IPS-15b (cell line): ENCODE measurements around the gene TMEM203.

Experiments
- H3K27me3 ChIP-seq: one replicate; pipeline ENCODE4 v1.6.1; 2013; ENCODE audit warnings: low read length; ENCODE audit not compliant: control insufficient read depth, insufficient read depth
- H3K36me3 ChIP-seq: one replicate; pipeline ENCODE4 v1.6.1; 2013; ENCODE audit warnings: low read length; ENCODE audit not compliant: control insufficient read depth, insufficient read depth
- H3K4me1 ChIP-seq: one replicate; pipeline ENCODE4 v1.6.1; 2013; ENCODE audit warnings: mild to moderate bottlenecking, low read length; ENCODE audit not compliant: control insufficient read depth, insufficient read depth
- H3K4me3 ChIP-seq: one replicate; pipeline ENCODE4 v1.5.1; 2013; ENCODE audit warnings: low read depth, low read length
- H3K9ac ChIP-seq: one replicate; pipeline ENCODE4 v1.6.1; 2013; ENCODE audit warnings: low read depth, mild to moderate bottlenecking, low read length
- H3K9me3 ChIP-seq: one replicate; pipeline ENCODE4 v1.6.1; 2013; ENCODE audit warnings: mild to moderate bottlenecking, low read length; ENCODE audit not compliant: control insufficient read depth, insufficient read depth

Gene TMEM203

GRCh38 chr9:137216188-137216965, 10.9 kb upstream of the TMEM203 start:
- no peak overlapping the region for H3K4me3 ChIP-seq

GRCh38 chr9:137215196-137215986, 9.9 kb upstream of the TMEM203 start:
- Histone ChIP-seq H3K27me3 (no peaks in the 10 kb centered on the region), H3K36me3 (peaks cover 35% of the 10 kb centered on the region), H3K9me3 (no peaks in the 10 kb centered on the region), H3K9ac (no peak overlapping the region), H3K4me3 (no peak overlapping the region), H3K4me1 (no peaks in the 10 kb centered on the region)

More at GRCh38 chr9:137216188-137216965, 10.9 kb upstream of the TMEM203 start:
- no peaks in the 10 kb centered on the region for H3K27me3 ChIP-seq
- no peak overlapping the region for H3K9ac ChIP-seq
- H3K9me3 ChIP-seq, result no peaks in the 10 kb centered on the region
- peaks cover 35% of the 10 kb centered on the region for H3K36me3 ChIP-seq
- H3K4me1 ChIP-seq, result no peaks in the 10 kb centered on the region

DNA sequence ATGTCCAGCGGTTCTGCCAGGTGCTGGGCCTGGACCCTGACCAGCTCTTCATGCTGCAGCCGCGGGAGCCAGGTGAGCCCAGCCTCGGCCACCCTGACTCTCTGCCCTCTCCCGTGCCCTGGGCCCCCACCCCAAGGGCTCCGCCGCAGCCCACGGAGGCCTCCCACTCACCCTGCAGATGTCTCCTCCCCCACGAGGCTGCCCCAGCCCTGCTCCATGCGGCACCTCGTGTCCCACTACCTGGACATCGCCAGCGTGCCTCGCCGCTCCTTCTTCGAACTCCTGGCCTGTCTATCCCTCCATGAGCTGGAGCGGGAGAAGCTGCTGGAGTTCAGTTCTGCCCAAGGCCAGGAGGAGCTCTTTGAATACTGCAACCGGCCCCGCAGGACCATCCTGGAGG, 9.2 kb upstream of the TMEM203 start:
- Histone ChIP-seq H3K4me1 (no peaks in the 10 kb centered on the region), H3K4me3 (no peak overlapping the region), H3K36me3 (peaks cover 35% of the 10 kb centered on the region), H3K27me3 (no peaks in the 10 kb centered on the region), H3K9me3 (no peaks in the 10 kb centered on the region), H3K9ac (no peak overlapping the region)

DNA sequence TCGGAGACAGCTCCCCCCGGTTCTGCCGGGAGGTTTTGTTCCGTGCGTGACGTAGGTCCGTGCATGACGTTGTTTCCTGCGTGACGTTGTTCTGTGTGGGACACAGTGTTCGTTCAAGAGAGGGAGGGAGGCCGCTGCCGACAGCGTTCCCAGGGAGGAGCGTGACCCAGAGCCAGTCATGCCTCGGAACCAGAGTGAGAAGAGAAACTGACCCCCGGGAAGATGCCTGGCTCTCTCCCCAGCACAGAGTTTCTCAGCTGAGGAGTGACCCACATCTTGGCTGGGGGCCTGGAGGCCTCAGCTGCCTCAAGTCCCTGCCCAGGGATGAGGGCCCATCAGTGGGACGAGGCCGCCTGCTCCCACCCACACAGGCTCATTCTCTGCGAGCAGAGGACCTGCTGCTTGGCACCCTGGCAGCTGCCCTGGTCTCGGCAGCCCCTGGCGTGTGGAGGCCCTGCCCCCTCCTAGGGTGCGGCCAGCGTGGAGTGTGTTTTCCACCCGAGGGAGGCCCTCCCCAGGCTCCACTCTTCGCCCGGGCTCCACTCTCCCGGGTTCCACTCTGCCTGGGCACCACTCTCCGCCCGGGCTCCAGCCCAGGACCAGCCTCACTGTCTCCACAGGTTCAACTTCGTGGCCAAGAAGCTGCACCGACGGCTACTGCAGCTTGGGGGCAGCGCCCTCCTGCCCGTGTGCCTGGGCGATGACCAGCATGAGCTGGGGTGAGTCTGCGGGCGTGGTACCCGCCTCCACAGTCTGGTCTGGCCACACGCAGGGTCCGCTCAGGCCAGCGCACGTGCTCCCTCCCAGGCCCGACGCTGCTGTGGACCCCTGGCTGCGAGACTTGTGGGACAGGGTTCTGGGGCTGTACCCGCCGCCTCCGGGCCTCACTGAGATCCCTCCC, 8.0 kb upstream of the TMEM203 start:
- Histone ChIP-seq H3K4me3 (no peak overlapping the region), H3K36me3 (peaks cover 41% of the 10 kb centered on the region), H3K27me3 (no peaks in the 10 kb centered on the region), H3K4me1 (no peaks in the 10 kb centered on the region), H3K9ac (no peak overlapping the region), H3K9me3 (no peaks in the 10 kb centered on the region)

GRCh38 chr9:137212520-137212919, 7.1 kb upstream of the TMEM203 start:
- H3K9ac ChIP-seq, result no peak overlapping the region
- H3K9me3 ChIP-seq, result no peaks in the 10 kb centered on the region
- no peaks in the 10 kb centered on the region for H3K27me3 ChIP-seq
- H3K36me3 ChIP-seq, result peaks cover 41% of the 10 kb centered on the region
- no peak overlapping the region for H3K4me3 ChIP-seq
- H3K4me1 ChIP-seq, result no peaks in the 10 kb centered on the region

DNA sequence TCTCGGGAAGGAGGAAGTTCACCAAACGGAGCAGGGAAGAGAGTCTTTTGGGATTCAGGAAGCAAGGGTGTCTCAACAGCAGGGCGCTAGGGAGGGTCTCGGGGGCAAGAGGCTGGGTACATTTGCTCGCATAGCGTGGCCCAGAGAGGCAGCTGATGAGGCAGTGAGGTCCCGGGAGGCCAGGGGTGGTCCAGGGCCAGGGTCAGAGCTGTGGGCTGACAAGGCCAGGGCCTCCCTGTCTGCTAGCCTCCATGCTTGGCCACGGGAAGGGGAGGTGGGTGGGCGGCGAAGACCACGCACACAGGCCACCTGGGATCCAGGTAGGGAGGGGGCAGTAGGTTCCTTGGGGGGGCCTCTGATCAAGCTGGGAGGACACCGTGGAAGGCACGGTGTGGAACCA, 6.1 kb upstream of the TMEM203 start:
- Histone ChIP-seq H3K9ac (no peak overlapping the region), H3K9me3 (no peaks in the 10 kb centered on the region), H3K36me3 (peaks cover 42% of the 10 kb centered on the region), H3K4me1 (no peaks in the 10 kb centered on the region), H3K27me3 (no peaks in the 10 kb centered on the region), H3K4me3 (no peak overlapping the region)

- Histone ChIP-seq H3K9me3 (no peaks in the 10 kb centered on the region), H3K27me3 (no peaks in the 10 kb centered on the region), H3K4me3 (peak overlapping the region; percentile 98), H3K4me1 (peaks cover 3% of the 10 kb centered on the region), H3K36me3 (peaks cover 11% of the 10 kb centered on the region), H3K9ac (no peak overlapping the region)
These were observed 1.2 kb upstream of the TMEM203 start for GRCh38 chr9:137206602-137207001.

GRCh38 chr9:137204731-137205125, 720 bp downstream of the TMEM203 start:
- H3K9ac ChIP-seq, result peak overlapping the region; percentile 82
- peaks cover 11% of the 10 kb centered on the region for H3K36me3 ChIP-seq
- no peaks in the 10 kb centered on the region for H3K27me3 ChIP-seq
- no peaks in the 10 kb centered on the region for H3K9me3 ChIP-seq
- H3K4me3 ChIP-seq, result peak overlapping the region; percentile 98
- peaks cover 3% of the 10 kb centered on the region for H3K4me1 ChIP-seq

DNA sequence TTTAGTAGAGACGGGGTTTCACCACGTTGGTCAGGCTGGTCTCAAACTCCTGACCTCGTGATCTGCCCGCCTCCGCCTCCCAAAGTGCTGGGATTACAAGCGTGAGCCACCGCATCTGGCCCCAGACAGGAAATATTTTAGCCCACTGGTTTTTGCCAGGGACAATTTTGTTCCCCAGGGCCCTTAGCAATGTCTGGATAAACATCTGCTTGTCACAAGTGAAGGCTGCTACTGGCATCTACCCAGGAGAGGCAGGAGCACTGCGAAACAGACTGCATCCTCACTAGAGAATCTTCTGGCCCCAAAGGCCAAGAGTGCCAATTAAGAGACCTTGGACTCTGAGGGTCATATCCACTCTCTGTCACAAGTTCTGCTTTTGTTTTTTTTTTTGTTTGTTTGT, 2.5 kb downstream of the TMEM203 start:
- no peak overlapping the region for H3K9ac ChIP-seq
- peaks cover 4% of the 10 kb centered on the region for H3K36me3 ChIP-seq
- H3K4me3 ChIP-seq, result no peak overlapping the region
- H3K9me3 ChIP-seq, result no peaks in the 10 kb centered on the region
- peaks cover 3% of the 10 kb centered on the region for H3K4me1 ChIP-seq
- no peaks in the 10 kb centered on the region for H3K27me3 ChIP-seq

GRCh38 chr9:137201205-137201868, 4.1 kb downstream of the TMEM203 start:
- Histone ChIP-seq H3K36me3 (no peaks in the 10 kb centered on the region), H3K4me1 (peaks cover 3% of the 10 kb centered on the region), H3K9ac (peak overlapping the region; percentile 85), H3K9me3 (no peaks in the 10 kb centered on the region), H3K4me3 (peak overlapping the region; percentile 79), H3K27me3 (no peaks in the 10 kb centered on the region)
